ENCODE results near the gene TXNDC12. TPM values are rescaled to one million over a fixed set of nuclear protein-coding genes. Genes with fewer than 3 reads are reported as not detected.

TXNDC12 gene
- total and polyA plus RNA-seq, 2 donors (not counting 1 experiment from before 2014, with no cell fraction given), result 12.6 to 38.9 TPM

DNA sequence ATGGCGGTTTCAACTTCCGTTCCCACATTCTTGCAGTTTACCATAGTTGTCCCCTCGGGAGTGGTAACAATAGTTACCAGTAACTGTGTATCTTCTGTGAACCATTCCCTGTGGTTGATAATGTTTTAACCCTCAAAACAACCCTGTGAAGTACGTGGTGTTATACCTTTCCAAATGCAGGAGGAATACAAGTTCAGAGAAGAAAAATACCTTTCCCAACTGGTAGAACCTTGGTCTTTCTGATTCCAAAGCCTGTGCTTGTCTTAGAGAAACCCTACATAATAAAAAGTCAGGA is 1.9 kb upstream of the TXNDC12 start:
- DNase-seq (no peak), ATAC-seq (ENCODE audit: low read depth) (no peak)
- H3K27ac Mint-ChIP-seq, result peak overlapping the region; percentile 97
- WGBS (ENCODE audit: insufficient coverage), result no CpG with 5 or more reads among the region's 4 CpGs
- Histone ChIP-seq H3K36me3 (replicated peaks in 1 of 2; ENCODE audit: control extremely low read depth in 1 of 2, control insufficient read depth in 1 of 2, extremely low read depth in 1 of 2, insufficient read depth in 2 of 2, low read length in 1 of 2) (peaks cover 0 to 28% of the 10 kb centered on the region in 2 experiments), H2AFZ (ENCODE audit: insufficient read depth, low read depth, low read length, poor library complexity, severe bottlenecking) (peak overlapping the region; percentile 88), H3K27ac (ENCODE audit: low read length in 2 of 2) (peak overlapping the region; percentile 85 to 92), H3K4me2 (replicated peaks; ENCODE audit: low read depth, low read length, poor library complexity, severe bottlenecking) (peak overlapping the region; percentile 96), H3K4me1 (ENCODE audit: control insufficient read depth in 2 of 2, insufficient read depth in 2 of 2, low read length in 2 of 2) (peaks cover 25 to 31% of the 10 kb centered on the region in 2 donors), H3K9ac (ENCODE audit: low read length) (peak overlapping the region; percentile 96), H4K20me1 (ENCODE audit: control insufficient read depth, insufficient read depth, low read length, poor library complexity, severe bottlenecking) (peaks cover 25% of the 10 kb centered on the region), H3K79me2 (ENCODE audit: control insufficient read depth, insufficient read depth, low read length) (peaks cover 73% of the 10 kb centered on the region), H3K9me3 (ENCODE audit: control extremely low read depth in 1 of 3, control insufficient read depth in 2 of 3, insufficient read depth in 1 of 3, low read length in 2 of 3) (no peaks in the 10 kb centered on the region), H3K4me3 (ENCODE audit: control extremely low read depth in 1 of 5, extremely low read depth in 1 of 5, insufficient read depth in 1 of 5, low read depth in 2 of 5, low read length in 4 of 5) (peak overlapping the region; percentile 73 to 99 (median 89)), H3K27me3 (replicated peaks in 1 of 4; ENCODE audit: control extremely low read depth in 1 of 4, control insufficient read depth in 3 of 4, insufficient read depth in 4 of 4, low read length in 3 of 4) (no peaks in the 10 kb centered on the region)
- POLR2A ChIA-PET, result interaction anchor here (0.8 kb wide), 1 partner anchor 347 kb away, joined by 5 read pairs; the partner anchor contains the start of genes ORC1 and PRPF38A
- intact Hi-C loops (cut with micrococcal nuclease), result loop anchor here (1.0 to 10.0 kb wide), 11 partner anchors 24 to 1182 kb away; partner anchors contain the start of genes CC2D1B, ECHDC2, KTI12 and MAGOH
- peaks cover 53% of the 10 kb centered on the region for H3K4me1 Mint-ChIP-seq
- CTCF ChIA-PET, result interaction anchor here (0.8 to 1.8 kb wide), 2 partner anchors 26 to 629 kb away, joined by 4 to 5 read pairs; no protein-coding TSS in a partner anchor
- peak overlapping the region; percentile 98 for H3K4me3 Mint-ChIP-seq
- TF ChIP-seq, protein P1, sequence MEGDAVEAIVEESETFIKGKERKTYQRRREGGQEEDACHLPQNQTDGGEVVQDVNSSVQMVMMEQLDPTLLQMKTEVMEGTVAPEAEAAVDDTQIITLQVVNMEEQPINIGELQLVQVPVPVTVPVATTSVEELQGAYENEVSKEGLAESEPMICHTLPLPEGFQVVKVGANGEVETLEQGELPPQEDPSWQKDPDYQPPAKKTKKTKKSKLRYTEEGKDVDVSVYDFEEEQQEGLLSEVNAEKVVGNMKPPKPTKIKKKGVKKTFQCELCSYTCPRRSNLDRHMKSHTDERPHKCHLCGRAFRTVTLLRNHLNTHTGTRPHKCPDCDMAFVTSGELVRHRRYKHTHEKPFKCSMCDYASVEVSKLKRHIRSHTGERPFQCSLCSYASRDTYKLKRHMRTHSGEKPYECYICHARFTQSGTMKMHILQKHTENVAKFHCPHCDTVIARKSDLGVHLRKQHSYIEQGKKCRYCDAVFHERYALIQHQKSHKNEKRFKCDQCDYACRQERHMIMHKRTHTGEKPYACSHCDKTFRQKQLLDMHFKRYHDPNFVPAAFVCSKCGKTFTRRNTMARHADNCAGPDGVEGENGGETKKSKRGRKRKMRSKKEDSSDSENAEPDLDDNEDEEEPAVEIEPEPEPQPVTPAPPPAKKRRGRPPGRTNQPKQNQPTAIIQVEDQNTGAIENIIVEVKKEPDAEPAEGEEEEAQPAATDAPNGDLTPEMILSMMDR (IDR thresholded peaks at IDR 0.05), result no peak
- TF ChIP-seq EZH2 (IDR thresholded peaks at IDR 0.05; ENCODE audit: borderline replicate concordance, insufficient read depth, low read depth, low read length, poor library complexity, severe bottlenecking), result no peak
- no peaks in the 10 kb centered on the region for H3K27me3 Mint-ChIP-seq
- no peaks in the 10 kb centered on the region for H3K9me3 Mint-ChIP-seq (ENCODE audit: insufficient read depth)

Data from B cell (primary cell).